Calu3 (cell line): Measurements from ENCODE around the gene PGLYRP3. TPM values are rescaled to one million over a fixed set of nuclear protein-coding genes. Genes with fewer than 3 reads are reported as not detected.

Experiments
- BruUV-seq: library from RNA; stranded (reverse); fragments of 400-500 nt; replicated peaks from 2 replicates; lab custom pipeline; 2021; lab: Mats Ljungman, UMichigan
- CTCF ChIA-PET: fragments of 300-600 bp; sonication (Branson Sonifier 250); formaldehyde crosslinking; loops from one replicate; lab custom pipeline; 2022; ENCODE audit warnings: antibody characterized with exemption; lab: Charles Lee
- DNase-seq: peaks from one replicate; pipeline ENCODE4 v3.0.0; 2022
- H3K27ac Mint-ChIP-seq: one replicate; pipeline ENCODE4 v1.8.0; 2022; ENCODE audit warnings: mixed read lengths; ENCODE audit not compliant: unreplicated experiment
- H3K27me3 Mint-ChIP-seq: one replicate; pipeline ENCODE4 v1.8.0; 2022; ENCODE audit warnings: mixed read lengths; ENCODE audit not compliant: unreplicated experiment
- H3K36me3 Mint-ChIP-seq: one replicate; pipeline ENCODE4 v1.8.0; 2022; ENCODE audit warnings: mild to moderate bottlenecking, moderate library complexity, mixed read lengths; ENCODE audit not compliant: insufficient read depth, unreplicated experiment
- H3K4me1 Mint-ChIP-seq: one replicate; pipeline ENCODE4 v1.8.0; 2022; ENCODE audit warnings: mild to moderate bottlenecking, low read depth, mixed read lengths; ENCODE audit not compliant: unreplicated experiment
- H3K4me3 Mint-ChIP-seq: one replicate; pipeline ENCODE4 v1.8.0; 2022; ENCODE audit warnings: mild to moderate bottlenecking, low read depth, moderate library complexity, mixed read lengths; ENCODE audit not compliant: unreplicated experiment
- H3K9me3 Mint-ChIP-seq: one replicate; pipeline ENCODE4 v1.8.0; 2022; ENCODE audit warnings: low read depth, mixed read lengths; ENCODE audit not compliant: unreplicated experiment
- CTCF ChIP-seq: fragments of 200-600 bp; IDR thresholded peaks from one replicate; pipeline ENCODE4 v1.8.0; 2022; ENCODE audit warnings: antibody characterized with exemption; ENCODE audit not compliant: unreplicated experiment
- intact Hi-C: fragments of 100-400 bp; cut with micrococcal nuclease; formaldehyde crosslinking; loops from one replicate; pipeline ENCODE4 v1.10.0; 2022; ENCODE audit not compliant: unreplicated experiment
- total RNA-seq: library from RNA; stranded (reverse); gene quantifications from 2 replicates; pipeline ENCODE4 v1.2.3, GENCODE V29; 2022

PGLYRP3 gene
- total RNA-seq, 1 experiment from 2014 or later: not detected

- Mint-ChIP-seq H3K4me3 (no peak overlapping the region), H3K9me3 (no peaks in the 10 kb centered on the region), H3K27ac (no peak overlapping the region), H3K4me1 (peaks cover 35% of the 10 kb centered on the region), H3K36me3 (no peaks in the 10 kb centered on the region), H3K27me3 (peaks cover 95% of the 10 kb centered on the region)
- BruUV-seq: no TSS peak
- no peak for DNase-seq
- no peak for TF ChIP-seq CTCF
- intact Hi-C loops: no loop called here
- CTCF ChIA-PET: interaction anchor here (0.6 kb wide), 2 partner anchors 44 to 549 kb away, joined by 3 read pairs; no protein-coding TSS in a partner anchor
Observed at GRCh38 chr1:153344718-153345025, 31.9 kb upstream of the PGLYRP3 start.

GRCh38 chr1:153343811-153344717 is 31.3 kb upstream of the PGLYRP3 start:
- Mint-ChIP-seq H3K27me3 (peaks cover 95% of the 10 kb centered on the region), H3K4me1 (peaks cover 35% of the 10 kb centered on the region), H3K9me3 (no peaks in the 10 kb centered on the region), H3K4me3 (no peak overlapping the region), H3K36me3 (no peaks in the 10 kb centered on the region), H3K27ac (no peak overlapping the region)
- CTCF ChIA-PET: interaction anchor here (0.6 to 1.5 kb wide), 3 partner anchors 8 to 44 kb away, joined by 3 to 5 read pairs (median 3); no protein-coding TSS in a partner anchor
- no peak for TF ChIP-seq CTCF
- intact Hi-C loops: no loop called here
- no peak for DNase-seq
- no TSS peak for BruUV-seq

- Mint-ChIP-seq H3K36me3 (no peaks in the 10 kb centered on the region), H3K9me3 (no peaks in the 10 kb centered on the region), H3K27ac (no peak overlapping the region), H3K4me3 (no peak overlapping the region), H3K27me3 (peaks cover 95% of the 10 kb centered on the region), H3K4me1 (peaks cover 35% of the 10 kb centered on the region)
- intact Hi-C loops: no loop called here
- CTCF ChIA-PET: interaction anchor here (0.8 to 1.5 kb wide), 2 partner anchors 9 to 18 kb away, joined by 3 to 5 read pairs; no protein-coding TSS in a partner anchor
- TF ChIP-seq CTCF: no peak
- DNase-seq: no peak
- no TSS peak for BruUV-seq
Observed at GRCh38 chr1:153343040-153343681, 30.4 kb upstream of the PGLYRP3 start.

- peaks cover 35% of the 10 kb centered on the region for H3K4me1 Mint-ChIP-seq
- peaks cover 95% of the 10 kb centered on the region for H3K27me3 Mint-ChIP-seq
- intact Hi-C loops: no loop called here
- CTCF ChIA-PET: no interaction called here
- no TSS peak for BruUV-seq
- no peak for TF ChIP-seq CTCF
- no peak overlapping the region for H3K27ac Mint-ChIP-seq
- no peaks in the 10 kb centered on the region for H3K9me3 Mint-ChIP-seq
- DNase-seq: no peak
- H3K4me3 Mint-ChIP-seq: no peak overlapping the region
- H3K36me3 Mint-ChIP-seq: no peaks in the 10 kb centered on the region
Observed at GRCh38 chr1:153342178-153342577, 29.4 kb upstream of the PGLYRP3 start.
